ENCODE results near the gene MARCHF3.

GRCh38 chr5:126959188-126959587 is 71.2 kb downstream of the MARCHF3 start:
- TF ChIP-seq ZNF8 (CRISPR knock-in tag; IDR thresholded peaks at IDR 0.05), result no peak
- TF ChIP-seq, protein P1, sequence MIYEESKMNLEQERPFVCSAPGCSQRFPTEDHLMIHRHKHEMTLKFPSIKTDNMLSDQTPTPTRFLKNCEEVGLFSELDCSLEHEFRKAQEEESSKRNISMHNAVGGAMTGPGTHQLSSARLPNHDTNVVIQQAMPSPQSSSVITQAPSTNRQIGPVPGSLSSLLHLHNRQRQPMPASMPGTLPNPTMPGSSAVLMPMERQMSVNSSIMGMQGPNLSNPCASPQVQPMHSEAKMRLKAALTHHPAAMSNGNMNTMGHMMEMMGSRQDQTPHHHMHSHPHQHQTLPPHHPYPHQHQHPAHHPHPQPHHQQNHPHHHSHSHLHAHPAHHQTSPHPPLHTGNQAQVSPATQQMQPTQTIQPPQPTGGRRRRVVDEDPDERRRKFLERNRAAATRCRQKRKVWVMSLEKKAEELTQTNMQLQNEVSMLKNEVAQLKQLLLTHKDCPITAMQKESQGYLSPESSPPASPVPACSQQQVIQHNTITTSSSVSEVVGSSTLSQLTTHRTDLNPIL (CRISPR knock-in tag; IDR thresholded peaks at IDR 0.05; ENCODE audit: low read depth), result no peak
